ENCODE measurements around the gene DHDDS.
"Not testable (repeated sequence)": the region's sequence is repeated elsewhere in the genome, so short reads cannot be mapped to it uniquely, and the experiment has no call there.

Gene DHDDS

GRCh38 chr1:26431979-26432695, at the start of gene DHDDS:
Gene DHDDS, plus strand, starts transcription at chr1:26432321. Its CDS starts 625 bp downstream, at chr1:26432946.
- Mint-ChIP-seq H3K27ac (peak within 1 kb of the TSS; percentile 90), H3K4me1 (peaks cover 25% of the 10 kb centered on the region), H3K36me3 (peaks cover 3% of the 10 kb centered on the region), H3K9me3 (no peaks in the 10 kb centered on the region), H3K4me3 (peak within 1 kb of the TSS; percentile 99), H3K27me3 (no peaks in the 10 kb centered on the region)

- no peaks in the 10 kb centered on the region for H3K36me3 Mint-ChIP-seq
- H3K4me3 Mint-ChIP-seq: no peak overlapping the region
- no peak overlapping the region for H3K27ac Mint-ChIP-seq
- no peaks in the 10 kb centered on the region for H3K27me3 Mint-ChIP-seq
- H3K4me1 Mint-ChIP-seq: peaks cover 34% of the 10 kb centered on the region
- H3K9me3 Mint-ChIP-seq: no peaks in the 10 kb centered on the region
Observed at GRCh38 chr1:26384076-26384475, 48.0 kb upstream of the DHDDS start.

- H3K36me3 Mint-ChIP-seq, H3K9me3 Mint-ChIP-seq, H3K27ac Mint-ChIP-seq, H3K27me3 Mint-ChIP-seq: not testable (repeated sequence)
- Mint-ChIP-seq H3K4me1 (peaks cover 36% of the 10 kb centered on the region), H3K4me3 (peak overlapping the region; percentile 7)
Observed at GRCh38 chr1:26385063-26385462, 47.1 kb upstream of the DHDDS start.

GRCh38 chr1:26387447-26387846, 44.7 kb upstream of the DHDDS start:
- H3K27me3 Mint-ChIP-seq: no peaks in the 10 kb centered on the region
- no peaks in the 10 kb centered on the region for H3K9me3 Mint-ChIP-seq
- H3K36me3 Mint-ChIP-seq: no peaks in the 10 kb centered on the region
- H3K4me1 Mint-ChIP-seq: peaks cover 44% of the 10 kb centered on the region
- H3K4me3 Mint-ChIP-seq: no peak overlapping the region
- peak overlapping the region; percentile 65 for H3K27ac Mint-ChIP-seq

- H3K27me3 Mint-ChIP-seq: no peaks in the 10 kb centered on the region
- H3K9me3 Mint-ChIP-seq: no peaks in the 10 kb centered on the region
- H3K36me3 Mint-ChIP-seq: no peaks in the 10 kb centered on the region
- H3K27ac Mint-ChIP-seq: peak overlapping the region; percentile 27
- no peak overlapping the region for H3K4me3 Mint-ChIP-seq
- peaks cover 44% of the 10 kb centered on the region for H3K4me1 Mint-ChIP-seq
Observed at GRCh38 chr1:26388791-26389445, 43.2 kb upstream of the DHDDS start.

GRCh38 chr1:26389604-26390247, 42.4 kb upstream of the DHDDS start:
- H3K4me3 Mint-ChIP-seq: no peak overlapping the region
- peaks cover 37% of the 10 kb centered on the region for H3K4me1 Mint-ChIP-seq
- no peak overlapping the region for H3K27ac Mint-ChIP-seq
- no peaks in the 10 kb centered on the region for H3K9me3 Mint-ChIP-seq
- H3K36me3 Mint-ChIP-seq: no peaks in the 10 kb centered on the region
- no peaks in the 10 kb centered on the region for H3K27me3 Mint-ChIP-seq

- Mint-ChIP-seq H3K9me3 (no peaks in the 10 kb centered on the region), H3K4me3 (no peak overlapping the region), H3K36me3 (no peaks in the 10 kb centered on the region), H3K27ac (peak overlapping the region; percentile 36), H3K27me3 (no peaks in the 10 kb centered on the region), H3K4me1 (peaks cover 28% of the 10 kb centered on the region)
Observed at GRCh38 chr1:26391450-26391849, 40.7 kb upstream of the DHDDS start.

GRCh38 chr1:26395754-26396153, 36.4 kb upstream of the DHDDS start:
- no peak overlapping the region for H3K27ac Mint-ChIP-seq
- no peak overlapping the region for H3K4me3 Mint-ChIP-seq
- H3K4me1 Mint-ChIP-seq: peaks cover 14% of the 10 kb centered on the region
- H3K36me3 Mint-ChIP-seq: no peaks in the 10 kb centered on the region
- no peaks in the 10 kb centered on the region for H3K27me3 Mint-ChIP-seq
- H3K9me3 Mint-ChIP-seq: no peaks in the 10 kb centered on the region

- no peaks in the 10 kb centered on the region for H3K36me3 Mint-ChIP-seq
- peaks cover 3% of the 10 kb centered on the region for H3K27me3 Mint-ChIP-seq
- H3K4me1 Mint-ChIP-seq: peaks cover 3% of the 10 kb centered on the region
- H3K4me3 Mint-ChIP-seq: no peak overlapping the region
- no peak overlapping the region for H3K27ac Mint-ChIP-seq
- H3K9me3 Mint-ChIP-seq: no peaks in the 10 kb centered on the region
Observed at GRCh38 chr1:26399034-26399433, 33.1 kb upstream of the DHDDS start.

- Mint-ChIP-seq H3K27ac (no peak overlapping the region), H3K36me3 (no peaks in the 10 kb centered on the region), H3K9me3 (no peaks in the 10 kb centered on the region), H3K27me3 (peaks cover 5% of the 10 kb centered on the region), H3K4me3 (no peak overlapping the region), H3K4me1 (no peaks in the 10 kb centered on the region)
Observed at GRCh38 chr1:26401891-26402290, 30.2 kb upstream of the DHDDS start.

GRCh38 chr1:26403656-26404055, 28.5 kb upstream of the DHDDS start:
- H3K27me3 Mint-ChIP-seq: peaks cover 6% of the 10 kb centered on the region

GRCh38 chr1:26404641-26405040, 27.5 kb upstream of the DHDDS start:
- Mint-ChIP-seq H3K27me3 (peaks cover 11% of the 10 kb centered on the region), H3K4me1 (peaks cover 13% of the 10 kb centered on the region), H3K4me3 (no peak overlapping the region), H3K36me3 (no peaks in the 10 kb centered on the region), H3K9me3 (no peaks in the 10 kb centered on the region), H3K27ac (no peak overlapping the region)

More at GRCh38 chr1:26403656-26404055, 28.5 kb upstream of the DHDDS start:
- Mint-ChIP-seq H3K4me3 (no peak overlapping the region), H3K4me1 (peaks cover 3% of the 10 kb centered on the region), H3K36me3 (no peaks in the 10 kb centered on the region), H3K9me3 (no peaks in the 10 kb centered on the region), H3K27ac (no peak overlapping the region)

GRCh38 chr1:26405281-26405915, 26.7 kb upstream of the DHDDS start:
- Mint-ChIP-seq H3K27ac (peak overlapping the region; percentile 12), H3K27me3 (peaks cover 13% of the 10 kb centered on the region)

GRCh38 chr1:26408604-26409003, 23.5 kb upstream of the DHDDS start:
- Mint-ChIP-seq H3K9me3 (no peaks in the 10 kb centered on the region), H3K4me1 (peaks cover 25% of the 10 kb centered on the region), H3K4me3 (peak overlapping the region; percentile 60), H3K27ac (no peak overlapping the region), H3K36me3 (no peaks in the 10 kb centered on the region), H3K27me3 (peaks cover 31% of the 10 kb centered on the region)

More at GRCh38 chr1:26405281-26405915, 26.7 kb upstream of the DHDDS start:
- Mint-ChIP-seq H3K9me3 (no peaks in the 10 kb centered on the region), H3K4me3 (no peak overlapping the region), H3K4me1 (peaks cover 16% of the 10 kb centered on the region), H3K36me3 (no peaks in the 10 kb centered on the region)

GRCh38 chr1:26409191-26409807, 22.8 kb upstream of the DHDDS start:
- Mint-ChIP-seq H3K4me1 (peaks cover 25% of the 10 kb centered on the region), H3K36me3 (no peaks in the 10 kb centered on the region), H3K27me3 (peaks cover 29% of the 10 kb centered on the region), H3K4me3 (peak overlapping the region; percentile 60), H3K9me3 (no peaks in the 10 kb centered on the region), H3K27ac (peak overlapping the region; percentile 86)

All from activated naive CD4-positive, alpha-beta T cell treated with anti-CD3 and anti-CD28 coated beads, Interleukin-2, amount 50 U/mL, for 24 hours (primary cell).